Measurements from ENCODE around the gene SLC22A13.
"Not testable (repeated sequence)": the region's sequence is repeated elsewhere in the genome, so short reads cannot be mapped to it uniquely, and the experiment has no call there.

DNA sequence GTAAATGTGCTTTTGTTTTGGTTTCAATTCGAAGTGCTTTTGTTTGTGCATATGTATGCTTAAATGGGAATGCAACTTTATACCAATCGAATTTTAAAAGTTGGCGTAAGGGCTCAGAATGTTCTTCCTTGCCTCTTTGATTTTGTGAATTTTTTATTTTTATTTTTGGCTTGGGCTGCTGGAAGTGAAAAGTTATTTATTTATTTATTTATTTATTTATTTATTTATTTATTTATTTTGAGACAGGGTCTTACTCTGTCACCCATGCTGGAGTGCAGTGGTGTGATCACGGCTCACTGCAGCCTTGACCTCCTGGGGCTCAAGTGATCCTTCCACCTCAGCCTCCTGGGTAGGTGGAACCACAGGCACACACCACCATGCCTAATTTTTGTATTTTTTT lies 22.8 kb upstream of the SLC22A13 start:
- TF ChIP-seq, protein P1, sequence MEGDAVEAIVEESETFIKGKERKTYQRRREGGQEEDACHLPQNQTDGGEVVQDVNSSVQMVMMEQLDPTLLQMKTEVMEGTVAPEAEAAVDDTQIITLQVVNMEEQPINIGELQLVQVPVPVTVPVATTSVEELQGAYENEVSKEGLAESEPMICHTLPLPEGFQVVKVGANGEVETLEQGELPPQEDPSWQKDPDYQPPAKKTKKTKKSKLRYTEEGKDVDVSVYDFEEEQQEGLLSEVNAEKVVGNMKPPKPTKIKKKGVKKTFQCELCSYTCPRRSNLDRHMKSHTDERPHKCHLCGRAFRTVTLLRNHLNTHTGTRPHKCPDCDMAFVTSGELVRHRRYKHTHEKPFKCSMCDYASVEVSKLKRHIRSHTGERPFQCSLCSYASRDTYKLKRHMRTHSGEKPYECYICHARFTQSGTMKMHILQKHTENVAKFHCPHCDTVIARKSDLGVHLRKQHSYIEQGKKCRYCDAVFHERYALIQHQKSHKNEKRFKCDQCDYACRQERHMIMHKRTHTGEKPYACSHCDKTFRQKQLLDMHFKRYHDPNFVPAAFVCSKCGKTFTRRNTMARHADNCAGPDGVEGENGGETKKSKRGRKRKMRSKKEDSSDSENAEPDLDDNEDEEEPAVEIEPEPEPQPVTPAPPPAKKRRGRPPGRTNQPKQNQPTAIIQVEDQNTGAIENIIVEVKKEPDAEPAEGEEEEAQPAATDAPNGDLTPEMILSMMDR (IDR thresholded peaks at IDR 0.05), result not testable (repeated sequence)
- TF ChIP-seq POLR2A (IDR thresholded peaks at IDR 0.05), result not testable (repeated sequence)
